GM23338 (cell line): ENCODE results near the gene ARL15.
"Not testable (repeated sequence)": the region's sequence is repeated elsewhere in the genome, so short reads cannot be mapped to it uniquely, and the experiment has no call there.

Experiments used
- CREB1 ChIP-seq: fragments of 250-450 bp; sonication (Bioruptor Pico); IDR thresholded peaks from 2 replicates; pipeline ENCODE4 v1.5.0; 2020; ENCODE audit warnings: low read depth, mild to moderate bottlenecking, moderate library complexity
- EZH2 ChIP-seq: fragments of 200-600 bp; sonication (generic); IDR thresholded peaks from one replicate; pipeline ENCODE4 v1.8.0; 2017; ENCODE audit warnings: antibody characterized with exemption, mild to moderate bottlenecking, low read depth; ENCODE audit not compliant: unreplicated experiment
- EZH2phosphoT487 ChIP-seq: fragments of 200-600 bp; sonication (generic); IDR thresholded peaks from one replicate; pipeline ENCODE4 v1.8.1; 2018; ENCODE audit warnings: antibody characterized with exemption; ENCODE audit not compliant: unreplicated experiment
- JUNB ChIP-seq: IDR thresholded peaks from one replicate; pipeline ENCODE4 v1.6.1; 2016; ENCODE audit warnings: antibody characterized with exemption; ENCODE audit not compliant: unreplicated experiment
- NANOG ChIP-seq: IDR thresholded peaks from 2 replicates; pipeline ENCODE4 v1.6.1; 2016; ENCODE audit warnings: antibody characterized with exemption, borderline replicate concordance
- POLR2AphosphoS5 ChIP-seq: IDR thresholded peaks from 2 replicates; pipeline ENCODE4 v1.6.1; 2016; ENCODE audit warnings: antibody characterized with exemption, low read depth
- STAT1 ChIP-seq: IDR thresholded peaks from one replicate; pipeline ENCODE4 v1.6.1; 2016; ENCODE audit warnings: antibody characterized with exemption; ENCODE audit not compliant: unreplicated experiment
- ZNF114 ChIP-seq: fragments of 250-450 bp; sonication (Bioruptor Pico); IDR thresholded peaks from 2 replicates; pipeline ENCODE4 v1.5.0; 2020; ENCODE audit warnings: mild to moderate bottlenecking, moderate library complexity
- ZNF331 ChIP-seq: fragments of 250-450 bp; sonication (Bioruptor Pico); IDR thresholded peaks from 2 replicates; pipeline ENCODE4 v1.5.0; 2020; ENCODE audit warnings: low read depth, mild to moderate bottlenecking, moderate library complexity
- TF ChIP-seq, protein P1 (sequence below), 2 experiments: fragments of 200-600 bp in 1 of 2; sonication (generic) in 1 of 2; conservative IDR thresholded peaks; 2 replicates each; pipeline versions ENCODE4 v1.5.1 to v1.6.1; 2016 to 2017; ENCODE audit warnings: antibody characterized with exemption in 2 of 2, low read depth in 2 of 2, mild to moderate bottlenecking in 2 of 2, moderate library complexity in 1 of 2
- TF ChIP-seq, protein P2 (sequence below): IDR thresholded peaks from one replicate; pipeline ENCODE4 v1.6.1; 2018; ENCODE audit warnings: antibody characterized with exemption; ENCODE audit not compliant: unreplicated experiment
- TF ChIP-seq, protein P3 (sequence below): IDR thresholded peaks from 2 replicates; pipeline ENCODE4 v1.6.1; 2016; ENCODE audit warnings: antibody characterized with exemption
- TF ChIP-seq, protein P4 (sequence below): fragments of 250-450 bp; sonication (Bioruptor Pico); IDR thresholded peaks from 2 replicates; pipeline ENCODE4 v1.5.0; 2020; ENCODE audit warnings: mild to moderate bottlenecking, moderate library complexity

DNA sequence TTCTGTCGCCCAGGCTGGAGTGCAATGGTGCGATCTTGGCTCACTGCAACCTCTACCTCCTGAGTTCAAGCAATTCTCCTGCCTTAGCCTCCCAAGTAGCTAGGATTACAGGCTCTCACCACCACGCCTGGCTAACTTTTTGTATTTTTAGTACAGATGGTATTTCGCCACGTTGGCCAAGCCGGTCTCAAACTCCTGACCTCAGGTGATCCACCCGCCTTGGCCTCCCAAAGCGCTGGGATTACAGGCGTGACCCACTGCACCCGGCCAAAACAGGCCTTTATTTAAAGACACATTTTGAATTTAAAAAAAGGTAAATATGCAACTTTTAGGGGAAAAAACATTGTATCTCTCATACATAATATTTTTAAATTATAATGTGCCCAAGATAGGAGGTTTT, 266.1 kb downstream of the ARL15 start:
- TF ChIP-seq, protein P1, sequence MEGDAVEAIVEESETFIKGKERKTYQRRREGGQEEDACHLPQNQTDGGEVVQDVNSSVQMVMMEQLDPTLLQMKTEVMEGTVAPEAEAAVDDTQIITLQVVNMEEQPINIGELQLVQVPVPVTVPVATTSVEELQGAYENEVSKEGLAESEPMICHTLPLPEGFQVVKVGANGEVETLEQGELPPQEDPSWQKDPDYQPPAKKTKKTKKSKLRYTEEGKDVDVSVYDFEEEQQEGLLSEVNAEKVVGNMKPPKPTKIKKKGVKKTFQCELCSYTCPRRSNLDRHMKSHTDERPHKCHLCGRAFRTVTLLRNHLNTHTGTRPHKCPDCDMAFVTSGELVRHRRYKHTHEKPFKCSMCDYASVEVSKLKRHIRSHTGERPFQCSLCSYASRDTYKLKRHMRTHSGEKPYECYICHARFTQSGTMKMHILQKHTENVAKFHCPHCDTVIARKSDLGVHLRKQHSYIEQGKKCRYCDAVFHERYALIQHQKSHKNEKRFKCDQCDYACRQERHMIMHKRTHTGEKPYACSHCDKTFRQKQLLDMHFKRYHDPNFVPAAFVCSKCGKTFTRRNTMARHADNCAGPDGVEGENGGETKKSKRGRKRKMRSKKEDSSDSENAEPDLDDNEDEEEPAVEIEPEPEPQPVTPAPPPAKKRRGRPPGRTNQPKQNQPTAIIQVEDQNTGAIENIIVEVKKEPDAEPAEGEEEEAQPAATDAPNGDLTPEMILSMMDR (conservative IDR thresholded peaks at IDR 0.05; ENCODE audit: low read depth in 2 of 2), result not testable (repeated sequence)
- not testable (repeated sequence) for TF ChIP-seq POLR2AphosphoS5; EZH2; EZH2phosphoT487; ZNF114 (CRISPR knock-in tag); JUNB; NANOG; CREB1 (CRISPR knock-in tag); ZNF331 (CRISPR knock-in tag); STAT1
- TF ChIP-seq, protein P2, sequence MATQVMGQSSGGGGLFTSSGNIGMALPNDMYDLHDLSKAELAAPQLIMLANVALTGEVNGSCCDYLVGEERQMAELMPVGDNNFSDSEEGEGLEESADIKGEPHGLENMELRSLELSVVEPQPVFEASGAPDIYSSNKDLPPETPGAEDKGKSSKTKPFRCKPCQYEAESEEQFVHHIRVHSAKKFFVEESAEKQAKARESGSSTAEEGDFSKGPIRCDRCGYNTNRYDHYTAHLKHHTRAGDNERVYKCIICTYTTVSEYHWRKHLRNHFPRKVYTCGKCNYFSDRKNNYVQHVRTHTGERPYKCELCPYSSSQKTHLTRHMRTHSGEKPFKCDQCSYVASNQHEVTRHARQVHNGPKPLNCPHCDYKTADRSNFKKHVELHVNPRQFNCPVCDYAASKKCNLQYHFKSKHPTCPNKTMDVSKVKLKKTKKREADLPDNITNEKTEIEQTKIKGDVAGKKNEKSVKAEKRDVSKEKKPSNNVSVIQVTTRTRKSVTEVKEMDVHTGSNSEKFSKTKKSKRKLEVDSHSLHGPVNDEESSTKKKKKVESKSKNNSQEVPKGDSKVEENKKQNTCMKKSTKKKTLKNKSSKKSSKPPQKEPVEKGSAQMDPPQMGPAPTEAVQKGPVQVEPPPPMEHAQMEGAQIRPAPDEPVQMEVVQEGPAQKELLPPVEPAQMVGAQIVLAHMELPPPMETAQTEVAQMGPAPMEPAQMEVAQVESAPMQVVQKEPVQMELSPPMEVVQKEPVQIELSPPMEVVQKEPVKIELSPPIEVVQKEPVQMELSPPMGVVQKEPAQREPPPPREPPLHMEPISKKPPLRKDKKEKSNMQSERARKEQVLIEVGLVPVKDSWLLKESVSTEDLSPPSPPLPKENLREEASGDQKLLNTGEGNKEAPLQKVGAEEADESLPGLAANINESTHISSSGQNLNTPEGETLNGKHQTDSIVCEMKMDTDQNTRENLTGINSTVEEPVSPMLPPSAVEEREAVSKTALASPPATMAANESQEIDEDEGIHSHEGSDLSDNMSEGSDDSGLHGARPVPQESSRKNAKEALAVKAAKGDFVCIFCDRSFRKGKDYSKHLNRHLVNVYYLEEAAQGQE, result not testable (repeated sequence)
- TF ChIP-seq, protein P3, sequence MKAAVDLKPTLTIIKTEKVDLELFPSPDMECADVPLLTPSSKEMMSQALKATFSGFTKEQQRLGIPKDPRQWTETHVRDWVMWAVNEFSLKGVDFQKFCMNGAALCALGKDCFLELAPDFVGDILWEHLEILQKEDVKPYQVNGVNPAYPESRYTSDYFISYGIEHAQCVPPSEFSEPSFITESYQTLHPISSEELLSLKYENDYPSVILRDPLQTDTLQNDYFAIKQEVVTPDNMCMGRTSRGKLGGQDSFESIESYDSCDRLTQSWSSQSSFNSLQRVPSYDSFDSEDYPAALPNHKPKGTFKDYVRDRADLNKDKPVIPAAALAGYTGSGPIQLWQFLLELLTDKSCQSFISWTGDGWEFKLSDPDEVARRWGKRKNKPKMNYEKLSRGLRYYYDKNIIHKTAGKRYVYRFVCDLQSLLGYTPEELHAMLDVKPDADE, result not testable (repeated sequence)
- TF ChIP-seq, protein P4, sequence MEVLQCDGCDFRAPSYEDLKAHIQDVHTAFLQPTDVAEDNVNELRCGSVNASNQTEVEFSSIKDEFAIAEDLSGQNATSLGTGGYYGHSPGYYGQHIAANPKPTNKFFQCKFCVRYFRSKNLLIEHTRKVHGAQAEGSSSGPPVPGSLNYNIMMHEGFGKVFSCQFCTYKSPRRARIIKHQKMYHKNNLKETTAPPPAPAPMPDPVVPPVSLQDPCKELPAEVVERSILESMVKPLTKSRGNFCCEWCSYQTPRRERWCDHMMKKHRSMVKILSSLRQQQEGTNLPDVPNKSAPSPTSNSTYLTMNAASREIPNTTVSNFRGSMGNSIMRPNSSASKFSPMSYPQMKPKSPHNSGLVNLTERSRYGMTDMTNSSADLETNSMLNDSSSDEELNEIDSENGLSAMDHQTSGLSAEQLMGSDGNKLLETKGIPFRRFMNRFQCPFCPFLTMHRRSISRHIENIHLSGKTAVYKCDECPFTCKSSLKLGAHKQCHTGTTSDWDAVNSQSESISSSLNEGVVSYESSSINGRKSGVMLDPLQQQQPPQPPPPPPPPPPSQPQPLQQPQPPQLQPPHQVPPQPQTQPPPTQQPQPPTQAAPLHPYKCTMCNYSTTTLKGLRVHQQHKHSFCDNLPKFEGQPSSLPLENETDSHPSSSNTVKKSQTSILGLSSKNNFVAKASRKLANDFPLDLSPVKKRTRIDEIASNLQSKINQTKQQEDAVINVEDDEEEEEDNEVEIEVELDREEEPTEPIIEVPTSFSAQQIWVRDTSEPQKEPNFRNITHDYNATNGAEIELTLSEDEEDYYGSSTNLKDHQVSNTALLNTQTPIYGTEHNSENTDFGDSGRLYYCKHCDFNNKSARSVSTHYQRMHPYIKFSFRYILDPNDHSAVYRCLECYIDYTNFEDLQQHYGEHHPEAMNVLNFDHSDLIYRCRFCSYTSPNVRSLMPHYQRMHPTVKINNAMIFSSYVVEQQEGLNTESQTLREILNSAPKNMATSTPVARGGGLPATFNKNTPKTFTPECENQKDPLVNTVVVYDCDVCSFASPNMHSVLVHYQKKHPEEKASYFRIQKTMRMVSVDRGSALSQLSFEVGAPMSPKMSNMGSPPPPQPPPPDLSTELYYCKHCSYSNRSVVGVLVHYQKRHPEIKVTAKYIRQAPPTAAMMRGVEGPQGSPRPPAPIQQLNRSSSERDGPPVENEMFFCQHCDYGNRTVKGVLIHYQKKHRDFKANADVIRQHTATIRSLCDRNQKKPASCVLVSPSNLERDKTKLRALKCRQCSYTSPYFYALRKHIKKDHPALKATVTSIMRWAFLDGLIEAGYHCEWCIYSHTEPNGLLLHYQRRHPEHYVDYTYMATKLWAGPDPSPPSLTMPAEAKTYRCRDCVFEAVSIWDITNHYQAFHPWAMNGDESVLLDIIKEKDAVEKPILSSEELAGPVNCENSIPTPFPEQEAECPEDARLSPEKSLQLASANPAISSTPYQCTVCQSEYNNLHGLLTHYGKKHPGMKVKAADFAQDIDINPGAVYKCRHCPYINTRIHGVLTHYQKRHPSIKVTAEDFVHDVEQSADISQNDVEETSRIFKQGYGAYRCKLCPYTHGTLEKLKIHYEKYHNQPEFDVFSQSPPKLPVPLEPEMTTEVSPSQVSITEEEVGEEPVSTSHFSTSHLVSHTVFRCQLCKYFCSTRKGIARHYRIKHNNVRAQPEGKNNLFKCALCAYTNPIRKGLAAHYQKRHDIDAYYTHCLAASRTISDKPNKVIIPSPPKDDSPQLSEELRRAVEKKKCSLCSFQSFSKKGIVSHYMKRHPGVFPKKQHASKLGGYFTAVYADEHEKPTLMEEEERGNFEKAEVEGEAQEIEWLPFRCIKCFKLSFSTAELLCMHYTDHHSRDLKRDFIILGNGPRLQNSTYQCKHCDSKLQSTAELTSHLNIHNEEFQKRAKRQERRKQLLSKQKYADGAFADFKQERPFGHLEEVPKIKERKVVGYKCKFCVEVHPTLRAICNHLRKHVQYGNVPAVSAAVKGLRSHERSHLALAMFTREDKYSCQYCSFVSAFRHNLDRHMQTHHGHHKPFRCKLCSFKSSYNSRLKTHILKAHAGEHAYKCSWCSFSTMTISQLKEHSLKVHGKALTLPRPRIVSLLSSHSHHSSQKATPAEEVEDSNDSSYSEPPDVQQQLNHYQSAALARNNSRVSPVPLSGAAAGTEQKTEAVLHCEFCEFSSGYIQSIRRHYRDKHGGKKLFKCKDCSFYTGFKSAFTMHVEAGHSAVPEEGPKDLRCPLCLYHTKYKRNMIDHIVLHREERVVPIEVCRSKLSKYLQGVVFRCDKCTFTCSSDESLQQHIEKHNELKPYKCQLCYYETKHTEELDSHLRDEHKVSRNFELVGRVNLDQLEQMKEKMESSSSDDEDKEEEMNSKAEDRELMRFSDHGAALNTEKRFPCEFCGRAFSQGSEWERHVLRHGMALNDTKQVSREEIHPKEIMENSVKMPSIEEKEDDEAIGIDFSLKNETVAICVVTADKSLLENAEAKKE (CRISPR knock-in tag), result not testable (repeated sequence)
